ENCODE measurements around the gene MBD3L3.

GRCh38 chr19:7098701-7099596 lies 40.5 kb upstream of the MBD3L3 start:
- TF ChIP-seq CTCF (IDR thresholded peaks at IDR 0.05; ENCODE audit: low read depth, low read length, poor library complexity, severe bottlenecking) (no peak), EZH2phosphoT487 (IDR thresholded peaks at IDR 0.05; ENCODE audit: borderline replicate concordance, low read length) (no peak)

Data from DOHH2 (cell line).